CD4-positive, CD25-positive, alpha-beta regulatory T cell (primary cell): ENCODE measurements around the gene OR8B12. TPM values are rescaled to one million over a fixed set of nuclear protein-coding genes. Genes with fewer than 3 reads are reported as not detected.

Experiments
- ATAC-seq, 2 donors: fragments of 150-1000 bp; cut with Tn5 transposase; one replicate each; pipeline ENCODE4 v1.10.0; 2021; ENCODE audit warnings: low read depth in 2 of 2, moderate number of reproducible peaks in 2 of 2, moderate library complexity in 1 of 2
- DNase-seq, 3 donors: peaks; one replicate each; pipeline versions ENCODE4 v3.0.0 to v3.0.0-alpha.2; 2012 to 2022; ENCODE audit warnings: mixed read lengths in 1 of 3
- H3K27ac ChIP-seq: one replicate; pipeline ENCODE4 v1.7.0; 2013; ENCODE audit warnings: mild to moderate bottlenecking, low read length; ENCODE audit not compliant: insufficient read depth, poor library complexity, severe bottlenecking
- H3K27me3 ChIP-seq: one replicate; pipeline ENCODE4 v1.7.0; 2013; ENCODE audit warnings: low read length; ENCODE audit not compliant: control insufficient read depth, insufficient read depth
- H3K36me3 ChIP-seq: one replicate; pipeline ENCODE4 v1.7.0; 2013; ENCODE audit warnings: mild to moderate bottlenecking, low read length, moderate library complexity; ENCODE audit not compliant: control insufficient read depth, insufficient read depth
- H3K4me1 ChIP-seq: 2 replicates; pipeline ENCODE4 v1.7.0; 2013; ENCODE audit warnings: mild to moderate bottlenecking, low read length; ENCODE audit not compliant: insufficient read depth, control insufficient read depth, poor library complexity, severe bottlenecking
- H3K4me3 ChIP-seq: one replicate; pipeline ENCODE4 v1.7.0; 2013; ENCODE audit warnings: low read depth, mild to moderate bottlenecking, low read length, moderate library complexity
- H3K9me3 ChIP-seq, 2 experiments: 1 replicate in 1 of 2; 2 replicates in 1 of 2; pipeline ENCODE4 v1.7.0; 2013; ENCODE audit warnings: low read length in 2 of 2, mild to moderate bottlenecking in 1 of 2, moderate library complexity in 1 of 2; ENCODE audit not compliant: control insufficient read depth in 2 of 2
- H3K27ac Mint-ChIP-seq, 3 donors: one replicate each; pipeline ENCODE4 v1.8.0; 2020 to 2022; ENCODE audit warnings: mild to moderate bottlenecking in 3 of 3, mixed read lengths in 3 of 3, moderate library complexity in 2 of 3
- H3K27me3 Mint-ChIP-seq: one replicate; pipeline ENCODE4 v1.8.0; 2022; ENCODE audit warnings: mild to moderate bottlenecking, mixed read lengths
- H3K36me3 Mint-ChIP-seq: one replicate; pipeline ENCODE4 v1.8.0; 2020; ENCODE audit warnings: mixed read lengths
- H3K4me1 Mint-ChIP-seq, 4 donors: one replicate each; pipeline ENCODE4 v1.8.0; 2020 to 2022; ENCODE audit warnings: mixed read lengths in 4 of 4, mild to moderate bottlenecking in 1 of 4
- H3K4me3 Mint-ChIP-seq, 4 donors: one replicate each; pipeline ENCODE4 v1.8.0; 2020 to 2022; ENCODE audit warnings: mild to moderate bottlenecking in 4 of 4, mixed read lengths in 4 of 4, moderate library complexity in 3 of 4
- H3K9me3 Mint-ChIP-seq, 7 donors: one replicate each; pipeline ENCODE4 v1.8.0; 2020 to 2022; ENCODE audit warnings: mixed read lengths in 7 of 7, mild to moderate bottlenecking in 3 of 7, moderate library complexity in 2 of 7
- polyA plus RNA-seq, 4 donors: library from polyadenylated mRNA; unstranded; fragments of 300-500 nt; fragmentation: Illumina TruSeq; gene quantifications; one replicate each; pipeline ENCODE4 v1.2.3, GENCODE V29; 2021
- total RNA-seq: library from RNA; stranded (reverse); gene quantifications from one replicate; pipeline ENCODE4 v1.2.3, GENCODE V29; 2022

OR8B12 gene
- total and polyA plus RNA-seq, 5 donors from 2014 or later = not detected

- DNase-seq = no peak
- Mint-ChIP-seq H3K36me3 (no peaks in the 10 kb centered on the region), H3K4me1 (peaks cover 0 to 4% (median 0%) of the 10 kb centered on the region in 4 donors), H3K27me3 (peaks cover under 1% of the 10 kb centered on the region), H3K9me3 (peaks cover 0 to 1% (median 0%) of the 10 kb centered on the region in 7 donors), H3K27ac (no peak overlapping the region), H3K4me3 (no peak overlapping the region)
- no peak for ATAC-seq
- Histone ChIP-seq H3K36me3 (no peaks in the 10 kb centered on the region), H3K27ac (no peak overlapping the region), H3K4me1 (no peaks in the 10 kb centered on the region), H3K9me3 (no peaks in the 10 kb centered on the region), H3K27me3 (peaks cover 6% of the 10 kb centered on the region), H3K4me3 (no peak overlapping the region)
These were observed 38.4 kb upstream of the OR8B12 start for GRCh38 chr11:124581817-124582216.

- no peak overlapping the region for H3K4me3 Mint-ChIP-seq
- no peaks in the 10 kb centered on the region for H3K9me3 ChIP-seq
- H3K27me3 Mint-ChIP-seq = peaks cover 4% of the 10 kb centered on the region
- H3K4me1 Mint-ChIP-seq = no peaks in the 10 kb centered on the region
- DNase-seq = no peak
- no peaks in the 10 kb centered on the region for H3K36me3 ChIP-seq
- H3K4me3 ChIP-seq = no peak overlapping the region
- H3K27ac Mint-ChIP-seq = no peak overlapping the region
- H3K27me3 ChIP-seq = peaks cover 1% of the 10 kb centered on the region
- no peaks in the 10 kb centered on the region for H3K4me1 ChIP-seq
- H3K9me3 Mint-ChIP-seq = peaks cover 0 to 1% (median 0%) of the 10 kb centered on the region in 7 donors
- no peak overlapping the region for H3K27ac ChIP-seq
- no peaks in the 10 kb centered on the region for H3K36me3 Mint-ChIP-seq
- no peak for ATAC-seq
These were observed 35.3 kb upstream of the OR8B12 start for GRCh38 chr11:124578761-124579160.

- H3K36me3 ChIP-seq = no peaks in the 10 kb centered on the region
- peaks cover 4% of the 10 kb centered on the region for H3K27me3 Mint-ChIP-seq
- H3K9me3 ChIP-seq = no peaks in the 10 kb centered on the region
- H3K9me3 Mint-ChIP-seq = peaks cover 0 to 1% (median 0%) of the 10 kb centered on the region in 7 donors
- no peaks in the 10 kb centered on the region for H3K4me1 Mint-ChIP-seq
- H3K4me3 ChIP-seq = no peak overlapping the region
- no peaks in the 10 kb centered on the region for H3K4me1 ChIP-seq
- no peaks in the 10 kb centered on the region for H3K27me3 ChIP-seq
- ATAC-seq (no peak), DNase-seq (no peak)
- no peaks in the 10 kb centered on the region for H3K36me3 Mint-ChIP-seq
- H3K27ac Mint-ChIP-seq = no peak overlapping the region
- no peak overlapping the region for H3K4me3 Mint-ChIP-seq
- H3K27ac ChIP-seq = no peak overlapping the region
These were observed 34.4 kb upstream of the OR8B12 start for GRCh38 chr11:124577716-124578427.

GRCh38 chr11:124570160-124570559 is 26.7 kb upstream of the OR8B12 start:
- Histone ChIP-seq H3K4me1 (no peaks in the 10 kb centered on the region), H3K4me3 (no peak overlapping the region), H3K9me3 (no peaks in the 10 kb centered on the region), H3K27ac (no peak overlapping the region), H3K27me3 (peaks cover 2% of the 10 kb centered on the region), H3K36me3 (no peaks in the 10 kb centered on the region)
- H3K36me3 Mint-ChIP-seq = no peaks in the 10 kb centered on the region
- DNase-seq (no peak), ATAC-seq (no peak)
- H3K4me3 Mint-ChIP-seq = no peak overlapping the region
- no peaks in the 10 kb centered on the region for H3K4me1 Mint-ChIP-seq
- peaks cover 13% of the 10 kb centered on the region for H3K27me3 Mint-ChIP-seq
- H3K27ac Mint-ChIP-seq = no peak overlapping the region
- H3K9me3 Mint-ChIP-seq = no peaks in the 10 kb centered on the region

- Histone ChIP-seq H3K27ac (no peak within 1 kb of the TSS), H3K4me3 (no peak within 1 kb of the TSS), H3K36me3 (no peaks in the 10 kb centered on the region), H3K9me3 (no peaks in the 10 kb centered on the region), H3K4me1 (no peaks in the 10 kb centered on the region), H3K27me3 (peaks cover 2% of the 10 kb centered on the region)
- H3K27ac Mint-ChIP-seq = no peak within 1 kb of the TSS
- ATAC-seq (no peak), DNase-seq (no peak)
- H3K4me3 Mint-ChIP-seq = no peak within 1 kb of the TSS
- H3K27me3 Mint-ChIP-seq = peaks cover 16% of the 10 kb centered on the region
- no peaks in the 10 kb centered on the region for H3K9me3 Mint-ChIP-seq
- no peaks in the 10 kb centered on the region for H3K36me3 Mint-ChIP-seq
- H3K4me1 Mint-ChIP-seq = no peaks in the 10 kb centered on the region
These were observed 26.2 kb upstream of the OR8B12 start, which contains the start of gene OR8A1 for GRCh38 chr11:124569697-124570096. TSS of gene OR8A1 (plus strand) at chr11:124569997. CDS start at chr11:124570120, 123 bp downstream.

GRCh38 chr11:124556828-124557227 is 13.4 kb upstream of the OR8B12 start:
- H3K4me3 Mint-ChIP-seq = no peak overlapping the region
- H3K9me3 Mint-ChIP-seq = peaks cover 0 to 8% (median 0%) of the 10 kb centered on the region in 7 donors
- H3K9me3 ChIP-seq = no peaks in the 10 kb centered on the region
- no peaks in the 10 kb centered on the region for H3K4me1 Mint-ChIP-seq
- DNase-seq = no peak
- no peak overlapping the region for H3K27ac ChIP-seq
- no peaks in the 10 kb centered on the region for H3K36me3 ChIP-seq
- H3K27me3 Mint-ChIP-seq = no peaks in the 10 kb centered on the region
- no peak overlapping the region for H3K4me3 ChIP-seq
- H3K27me3 ChIP-seq = no peaks in the 10 kb centered on the region
- H3K27ac Mint-ChIP-seq = no peak overlapping the region
- H3K4me1 ChIP-seq = no peaks in the 10 kb centered on the region
- no peaks in the 10 kb centered on the region for H3K36me3 Mint-ChIP-seq
- ATAC-seq = no peak

- no peaks in the 10 kb centered on the region for H3K36me3 ChIP-seq
- no peak overlapping the region for H3K27ac Mint-ChIP-seq
- no peaks in the 10 kb centered on the region for H3K4me1 Mint-ChIP-seq
- H3K9me3 ChIP-seq = no peaks in the 10 kb centered on the region
- peaks cover 0 to 4% (median 0%) of the 10 kb centered on the region in 7 donors for H3K9me3 Mint-ChIP-seq
- H3K27ac ChIP-seq = no peak overlapping the region
- DNase-seq (no peak), ATAC-seq (no peak)
- no peak overlapping the region for H3K4me3 ChIP-seq
- no peak overlapping the region for H3K4me3 Mint-ChIP-seq
- peaks cover 5% of the 10 kb centered on the region for H3K27me3 Mint-ChIP-seq
- H3K27me3 ChIP-seq = no peaks in the 10 kb centered on the region
- no peaks in the 10 kb centered on the region for H3K4me1 ChIP-seq
- no peaks in the 10 kb centered on the region for H3K36me3 Mint-ChIP-seq
These were observed 8.5 kb upstream of the OR8B12 start for GRCh38 chr11:124551987-124552386.

- H3K4me1 Mint-ChIP-seq = no peaks in the 10 kb centered on the region
- H3K27ac Mint-ChIP-seq = no peak overlapping the region
- H3K9me3 Mint-ChIP-seq = peaks cover 0 to 4% (median 0%) of the 10 kb centered on the region in 7 donors
- H3K36me3 ChIP-seq = no peaks in the 10 kb centered on the region
- H3K9me3 ChIP-seq = no peaks in the 10 kb centered on the region
- no peak overlapping the region for H3K27ac ChIP-seq
- peaks cover 5% of the 10 kb centered on the region for H3K27me3 Mint-ChIP-seq
- no peak for DNase-seq
- H3K27me3 ChIP-seq = no peaks in the 10 kb centered on the region
- H3K4me1 ChIP-seq = no peaks in the 10 kb centered on the region
- H3K4me3 Mint-ChIP-seq = no peak overlapping the region
- no peaks in the 10 kb centered on the region for H3K36me3 Mint-ChIP-seq
- H3K4me3 ChIP-seq = no peak overlapping the region
- no peak for ATAC-seq
These were observed 7.7 kb upstream of the OR8B12 start for GRCh38 chr11:124551189-124551588.
